ENCODE data around the gene SOS2. TPM values are rescaled to one million over a fixed set of nuclear protein-coding genes. Genes with fewer than 3 reads are reported as not detected.

SOS2 gene
- total and polyA plus RNA-seq, 2 of the 8 experiments (the other 6 are each of a cell fraction or from before 2014, with no cell fraction given), result 2.8 to 12.7 TPM

- TF ChIP-seq CTCF (IDR thresholded peaks at IDR 0.05; ENCODE audit: control extremely low read depth in 1 of 3, insufficient read depth in 1 of 3, low read depth in 1 of 3, low read length in 3 of 3), result no peak
- no peak for TF ChIP-seq RFX5 (IDR thresholded peaks at IDR 0.05; ENCODE audit: borderline replicate concordance, low read depth, low read length)
- no peak for TF ChIP-seq SIN3A (conservative IDR thresholded peaks at IDR 0.05 in 1 of 2, IDR thresholded peaks at IDR 0.05 in 1 of 2; ENCODE audit: low read depth in 1 of 2, low read length in 2 of 2)
- TF ChIP-seq SRF (IDR thresholded peaks at IDR 0.05; ENCODE audit: low read depth, low read length), result no peak
- no peak for TF ChIP-seq POU5F1 (IDR thresholded peaks at IDR 0.05; ENCODE audit: low read depth, low read length)
- no peak for TF ChIP-seq KDM5A (IDR thresholded peaks at IDR 0.05; ENCODE audit: low read length)
Measured at GRCh38 chr14:50213795-50214194, 17.6 kb downstream of the SOS2 start (continued).

All from H1 (cell line).